ENCODE data around the gene TRPC4AP.

DNA sequence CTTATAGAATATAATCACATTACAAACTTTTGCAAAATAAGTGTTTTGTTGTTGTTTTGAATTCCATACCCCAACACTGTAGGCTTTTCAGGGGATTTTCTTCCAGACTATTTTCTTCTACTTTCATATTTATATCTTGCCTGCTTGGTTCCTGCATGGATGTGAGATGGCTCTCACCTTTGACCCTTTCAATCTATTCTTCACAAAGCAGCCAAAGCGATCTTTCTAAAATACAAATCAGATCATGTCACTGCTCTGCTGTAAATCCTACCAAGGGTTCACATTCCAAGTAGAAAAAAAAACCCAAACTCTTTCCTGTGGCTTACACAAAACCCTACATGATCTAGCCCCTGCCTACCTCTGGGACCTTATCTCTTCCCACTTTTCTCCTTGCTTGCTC lies 25.0 kb upstream of the TRPC4AP start:
- TF ChIP-seq, protein P1, sequence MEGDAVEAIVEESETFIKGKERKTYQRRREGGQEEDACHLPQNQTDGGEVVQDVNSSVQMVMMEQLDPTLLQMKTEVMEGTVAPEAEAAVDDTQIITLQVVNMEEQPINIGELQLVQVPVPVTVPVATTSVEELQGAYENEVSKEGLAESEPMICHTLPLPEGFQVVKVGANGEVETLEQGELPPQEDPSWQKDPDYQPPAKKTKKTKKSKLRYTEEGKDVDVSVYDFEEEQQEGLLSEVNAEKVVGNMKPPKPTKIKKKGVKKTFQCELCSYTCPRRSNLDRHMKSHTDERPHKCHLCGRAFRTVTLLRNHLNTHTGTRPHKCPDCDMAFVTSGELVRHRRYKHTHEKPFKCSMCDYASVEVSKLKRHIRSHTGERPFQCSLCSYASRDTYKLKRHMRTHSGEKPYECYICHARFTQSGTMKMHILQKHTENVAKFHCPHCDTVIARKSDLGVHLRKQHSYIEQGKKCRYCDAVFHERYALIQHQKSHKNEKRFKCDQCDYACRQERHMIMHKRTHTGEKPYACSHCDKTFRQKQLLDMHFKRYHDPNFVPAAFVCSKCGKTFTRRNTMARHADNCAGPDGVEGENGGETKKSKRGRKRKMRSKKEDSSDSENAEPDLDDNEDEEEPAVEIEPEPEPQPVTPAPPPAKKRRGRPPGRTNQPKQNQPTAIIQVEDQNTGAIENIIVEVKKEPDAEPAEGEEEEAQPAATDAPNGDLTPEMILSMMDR (IDR thresholded peaks at IDR 0.05), result no peak
- no peak for TF ChIP-seq POLR2A (IDR thresholded peaks at IDR 0.05)
